NCI-H345 treated with DMSO at 0.1 percent for 48 hours (cell line): ENCODE results near the gene DNAAF8.
"Not testable (repeated sequence)": the region's sequence is repeated elsewhere in the genome, so short reads cannot be mapped to it uniquely, and the experiment has no call there.

Source experiments
- DNase-seq: peaks from one replicate; lab custom pipeline; 2025; ENCODE audit not compliant: unreplicated experiment; lab: John Stamatoyannopoulos, UW

The DNAAF8 gene

DNA sequence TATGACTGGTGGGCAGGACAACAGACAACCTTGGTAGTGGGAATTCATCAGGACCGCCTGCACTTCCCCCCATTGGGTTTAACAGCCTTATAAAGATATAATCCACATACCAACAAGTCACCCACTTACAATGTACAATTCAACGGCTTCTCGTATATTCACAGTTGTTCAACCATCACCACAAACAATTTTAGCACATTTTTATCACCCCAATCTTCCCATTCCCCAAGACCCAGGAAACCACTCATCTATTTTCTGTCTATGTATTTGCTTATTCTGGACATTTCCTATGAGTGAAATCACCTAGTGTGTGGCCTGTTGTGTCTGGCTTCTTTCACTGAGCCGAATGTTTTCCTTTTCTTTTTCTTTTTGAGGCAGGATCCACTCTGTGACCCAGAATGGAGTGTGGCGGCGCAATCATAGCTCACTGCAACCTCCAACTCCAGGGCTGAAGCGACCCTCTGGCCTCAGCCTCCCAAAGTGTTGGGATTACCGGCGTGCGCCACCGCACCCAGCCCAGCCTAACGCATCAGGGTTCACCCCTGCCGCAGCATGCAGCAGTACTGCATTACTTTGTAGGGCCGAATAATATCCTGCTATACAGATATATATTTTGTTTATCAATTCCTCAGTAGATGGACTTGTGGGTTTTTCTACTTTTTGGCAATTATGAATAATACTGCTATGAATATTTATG lies 11.1 kb upstream of the DNAAF8 start:
- no peak for DNase-seq

DNA sequence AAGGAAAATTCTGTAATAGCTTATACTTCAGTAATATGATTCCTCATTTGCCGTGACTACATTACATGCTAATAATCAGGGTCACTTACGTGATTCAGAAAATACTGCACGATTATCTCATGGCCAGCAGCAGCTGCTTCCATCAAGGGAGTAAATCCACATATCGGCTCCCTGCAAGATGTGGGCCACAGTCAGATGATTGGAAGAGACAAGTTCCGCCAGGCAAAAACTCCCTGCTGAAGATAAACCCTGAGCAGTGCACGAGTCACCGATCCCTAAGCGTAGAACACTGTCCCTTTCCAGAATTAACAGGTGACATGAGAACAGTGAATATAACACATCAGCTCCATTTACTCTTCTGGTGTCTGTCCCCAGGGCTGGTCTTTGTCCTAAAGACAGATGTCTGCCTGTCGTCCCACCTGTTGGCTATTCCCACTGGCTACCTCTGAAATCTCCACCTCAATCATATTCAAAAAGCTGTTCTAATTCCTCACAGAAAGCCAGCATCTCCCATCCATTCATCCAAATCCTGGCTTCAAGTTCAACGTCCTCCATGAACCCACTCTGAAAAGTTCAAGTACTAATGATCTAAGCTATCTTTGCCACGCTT lies 9.6 kb upstream of the DNAAF8 start:
- DNase-seq, result no peak

DNA sequence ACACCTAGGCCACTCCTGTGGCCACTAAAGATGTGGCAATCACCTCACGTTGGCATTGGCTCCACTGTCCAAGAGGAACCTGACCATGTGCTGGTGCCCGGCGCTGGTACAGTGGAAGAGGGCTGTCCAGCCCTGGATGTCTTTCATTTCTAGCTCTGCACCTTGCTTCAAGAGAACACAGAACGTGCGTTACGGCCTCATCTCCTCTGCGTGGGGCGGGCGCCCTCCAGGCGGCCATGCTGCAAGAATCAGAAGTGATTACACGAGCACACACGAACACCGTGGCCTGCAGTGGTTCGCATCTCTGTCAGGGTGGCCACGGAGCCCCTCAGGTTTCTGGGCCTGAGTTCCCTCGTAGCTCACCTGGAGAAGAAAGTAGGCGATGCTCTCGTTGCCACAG lies 7.7 kb upstream of the DNAAF8 start:
- DNase-seq, result no peak

DNA sequence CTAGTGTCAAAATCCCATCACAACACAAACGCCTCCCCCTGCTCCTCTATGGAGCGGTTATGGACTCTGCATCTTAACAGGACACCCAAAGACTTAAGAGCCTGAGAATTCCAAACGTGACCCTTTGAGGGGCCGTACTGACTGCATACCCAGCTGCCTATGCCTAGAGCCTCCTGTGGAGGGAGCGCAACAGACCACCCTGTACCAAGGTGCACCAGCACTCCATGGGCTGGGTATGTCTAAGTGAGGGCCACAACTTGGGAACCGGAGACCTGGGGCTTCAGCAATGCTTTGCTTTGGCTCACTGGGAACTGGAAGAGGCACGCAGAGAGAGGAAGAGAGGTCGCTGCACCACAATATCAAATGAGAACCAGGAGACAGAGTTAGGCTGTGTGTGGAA lies 5.7 kb upstream of the DNAAF8 start:
- DNase-seq, result no peak

DNA sequence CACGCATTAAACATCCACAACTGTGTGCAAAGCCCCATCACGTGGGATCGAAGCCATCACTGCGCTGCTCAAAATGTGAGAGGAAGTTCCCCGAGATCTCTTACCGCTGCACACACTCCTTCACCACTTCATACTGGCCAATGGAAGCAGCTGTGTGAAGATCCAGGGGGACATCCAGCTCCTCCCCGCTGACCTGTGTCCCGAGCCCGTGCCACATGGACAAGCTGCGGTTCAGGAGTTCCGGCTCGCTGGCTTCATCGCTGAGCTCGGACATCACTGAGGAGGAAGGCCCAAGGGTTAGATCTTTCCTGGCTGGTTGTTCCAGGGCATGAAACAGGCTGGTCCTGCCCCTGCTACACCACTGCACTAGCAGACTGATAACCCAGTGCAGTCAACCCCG lies 4.5 kb upstream of the DNAAF8 start:
- no peak for DNase-seq

DNA sequence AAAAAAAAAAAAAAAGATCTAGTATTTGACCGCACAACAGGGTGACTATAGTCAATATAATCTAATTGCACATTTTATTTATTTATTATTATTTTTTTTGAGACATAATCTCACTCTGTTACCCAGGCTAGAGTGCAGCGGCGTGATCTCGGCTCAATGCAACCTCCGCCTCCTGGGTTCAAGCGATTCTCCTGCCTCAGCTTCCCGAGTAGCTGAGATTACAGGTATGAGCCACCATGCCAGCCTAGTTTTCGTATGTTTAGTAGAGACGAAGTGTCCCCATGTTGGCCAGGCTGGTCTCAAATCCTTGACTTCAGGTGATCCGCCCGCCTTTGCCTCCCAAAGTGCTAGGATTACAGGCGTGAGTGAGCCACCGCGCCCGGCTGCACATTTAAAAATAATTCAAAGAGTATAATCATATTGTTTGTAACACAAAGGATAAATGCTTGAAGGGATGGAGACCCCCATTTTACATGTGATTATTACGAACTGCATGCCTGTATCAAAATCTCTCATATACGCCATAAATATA lies 1.1 kb upstream of the DNAAF8 start:
- no peak for DNase-seq

DNA sequence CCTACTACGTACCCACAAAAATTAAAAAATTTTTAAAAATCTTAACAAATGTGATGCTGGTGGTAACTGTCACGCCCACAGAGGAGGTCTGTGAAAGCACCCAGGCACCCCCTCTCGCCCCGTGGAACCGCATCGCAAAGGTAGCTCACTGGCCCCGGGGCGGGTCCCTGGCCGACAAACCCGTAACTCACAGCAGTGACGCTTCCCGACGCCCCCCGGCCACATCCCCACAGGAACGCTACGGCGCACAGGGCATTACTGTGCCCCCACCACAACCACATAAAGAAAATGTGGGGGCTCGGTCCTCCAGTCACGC lies 632 bp upstream of the DNAAF8 start:
- DNase-seq, result no peak

DNA sequence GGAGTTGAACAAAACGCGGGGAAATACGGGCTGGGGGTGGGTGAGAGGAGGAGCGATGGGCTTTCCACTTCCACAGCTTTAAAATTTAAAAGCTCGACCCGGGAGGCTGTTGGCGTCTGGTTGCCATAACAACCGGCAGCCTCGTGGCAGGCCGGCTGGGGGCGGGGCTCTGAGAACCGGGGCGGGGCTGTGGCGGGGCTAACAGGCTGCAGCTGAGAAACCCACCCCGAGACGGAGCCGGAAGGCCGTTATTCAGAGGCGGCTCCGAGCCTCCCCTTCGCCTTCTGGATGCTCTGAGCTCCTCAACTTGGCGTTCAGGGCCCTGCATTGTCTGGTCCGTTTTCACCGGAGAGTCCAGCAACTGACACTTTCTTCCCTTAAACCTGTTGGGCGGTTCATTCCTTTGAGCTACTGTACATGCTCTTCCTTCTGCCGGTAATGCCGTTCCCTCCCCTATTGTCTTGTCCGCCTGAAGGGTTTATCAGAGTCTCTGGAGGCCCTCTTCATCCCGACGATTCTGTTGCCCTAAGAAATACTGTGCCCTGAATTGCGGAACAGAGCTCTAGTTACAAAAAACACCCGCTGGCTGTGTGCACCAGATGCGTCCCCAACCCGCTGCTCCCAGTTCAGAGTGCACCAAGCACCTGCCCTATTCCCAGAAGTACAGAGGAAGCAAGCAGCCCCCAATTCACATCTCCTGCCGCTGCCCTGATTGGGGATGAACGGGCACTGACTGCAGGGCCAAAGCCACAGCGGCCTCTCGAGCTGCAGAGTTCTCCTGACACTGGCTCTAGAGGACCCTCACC lies 596 bp downstream of the DNAAF8 start:
- DNase-seq, result peak; percentile 42

DNA sequence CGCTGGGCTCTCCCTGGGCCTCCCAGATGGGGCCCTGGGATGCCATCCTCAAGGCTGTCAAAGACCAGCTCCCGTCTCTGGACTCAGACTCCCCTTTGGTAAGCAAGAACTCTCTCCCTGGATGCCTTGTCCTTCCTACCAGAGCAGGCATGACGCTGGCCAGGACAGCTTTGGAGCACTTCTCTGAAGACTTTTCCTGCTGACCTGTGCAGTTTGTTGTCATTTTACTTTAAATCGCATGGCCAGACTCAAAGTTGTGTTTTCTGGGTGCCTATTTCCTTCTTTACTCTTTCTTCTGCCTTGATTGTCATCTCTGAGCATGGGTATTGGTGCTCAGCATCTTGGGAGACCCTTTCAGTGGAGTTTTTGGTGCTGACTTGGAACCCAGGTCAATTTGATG lies 2.2 kb downstream of the DNAAF8 start:
- no peak for DNase-seq

DNA sequence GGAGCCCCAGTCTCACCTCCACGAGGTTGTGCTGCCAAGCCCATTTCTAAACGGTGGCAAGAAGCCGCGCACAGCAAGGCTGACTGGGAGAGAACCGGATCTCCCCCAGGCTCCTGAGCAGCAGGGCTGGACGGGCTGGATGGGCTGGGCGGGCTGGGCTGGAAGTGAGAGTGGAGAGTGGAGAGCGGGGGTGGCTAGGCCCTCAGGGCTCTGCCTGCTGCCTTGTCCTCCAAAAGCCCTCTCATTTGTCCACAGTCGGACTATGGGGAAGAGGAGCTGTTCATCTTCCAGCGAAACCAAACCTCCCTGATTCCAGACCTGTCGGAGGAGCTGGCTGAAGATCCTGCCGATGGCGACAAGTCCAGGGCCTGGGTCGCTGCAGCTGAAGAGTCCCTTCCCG lies 3.2 kb downstream of the DNAAF8 start:
- no peak for DNase-seq

DNA sequence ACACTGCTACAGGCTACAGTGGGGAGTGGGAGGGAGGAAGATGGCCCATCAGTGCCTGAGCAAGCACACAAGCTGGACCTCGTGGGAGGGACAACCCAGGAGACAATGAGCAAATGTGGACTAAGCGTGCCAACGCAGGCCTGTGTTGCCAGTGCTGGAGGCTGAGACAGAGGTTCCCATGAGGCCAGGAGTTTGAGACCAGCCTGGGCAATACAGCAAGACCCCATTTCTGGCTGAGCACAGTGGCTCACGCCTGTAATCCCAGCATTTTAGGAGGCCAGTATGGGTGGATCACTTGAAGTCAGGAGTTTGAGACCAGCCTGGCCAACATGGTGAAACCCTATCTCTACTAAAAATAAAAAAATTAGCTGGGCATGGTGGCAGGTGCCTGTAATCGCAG lies 4.0 kb downstream of the DNAAF8 start:
- DNase-seq, result not testable (repeated sequence)

DNA sequence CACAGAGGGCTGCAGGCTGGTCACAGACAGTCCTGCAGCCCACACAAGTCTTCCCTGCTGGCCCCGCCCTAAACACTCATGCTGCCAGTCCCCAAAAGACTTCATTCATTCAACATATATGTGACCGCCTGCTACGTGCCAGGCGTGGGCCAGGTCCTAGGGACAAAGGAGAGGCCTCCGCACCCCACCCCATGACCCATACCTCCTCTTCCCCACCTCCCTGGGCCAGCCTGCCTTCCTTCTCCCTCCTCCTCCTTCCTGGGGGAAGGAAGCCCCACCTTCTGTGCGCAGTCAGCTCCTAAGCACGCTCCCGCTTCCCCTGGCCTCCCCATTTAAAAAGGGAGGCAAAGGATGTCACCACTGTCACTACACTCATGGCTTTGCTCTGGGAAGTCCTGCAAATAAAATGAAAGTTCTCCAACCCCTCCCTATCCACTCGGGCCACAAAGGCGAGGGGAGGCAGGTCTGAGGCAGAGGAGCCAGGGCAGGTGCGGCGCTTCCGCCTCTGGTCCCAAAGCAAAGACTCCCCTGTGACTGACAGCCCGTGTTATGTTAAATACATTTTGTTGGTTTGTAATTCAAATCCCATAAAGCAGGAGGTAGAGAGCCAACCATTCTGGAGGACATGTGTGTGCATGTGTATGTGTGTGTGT lies 9.0 kb downstream of the DNAAF8 start:
- DNase-seq, result no peak

DNA sequence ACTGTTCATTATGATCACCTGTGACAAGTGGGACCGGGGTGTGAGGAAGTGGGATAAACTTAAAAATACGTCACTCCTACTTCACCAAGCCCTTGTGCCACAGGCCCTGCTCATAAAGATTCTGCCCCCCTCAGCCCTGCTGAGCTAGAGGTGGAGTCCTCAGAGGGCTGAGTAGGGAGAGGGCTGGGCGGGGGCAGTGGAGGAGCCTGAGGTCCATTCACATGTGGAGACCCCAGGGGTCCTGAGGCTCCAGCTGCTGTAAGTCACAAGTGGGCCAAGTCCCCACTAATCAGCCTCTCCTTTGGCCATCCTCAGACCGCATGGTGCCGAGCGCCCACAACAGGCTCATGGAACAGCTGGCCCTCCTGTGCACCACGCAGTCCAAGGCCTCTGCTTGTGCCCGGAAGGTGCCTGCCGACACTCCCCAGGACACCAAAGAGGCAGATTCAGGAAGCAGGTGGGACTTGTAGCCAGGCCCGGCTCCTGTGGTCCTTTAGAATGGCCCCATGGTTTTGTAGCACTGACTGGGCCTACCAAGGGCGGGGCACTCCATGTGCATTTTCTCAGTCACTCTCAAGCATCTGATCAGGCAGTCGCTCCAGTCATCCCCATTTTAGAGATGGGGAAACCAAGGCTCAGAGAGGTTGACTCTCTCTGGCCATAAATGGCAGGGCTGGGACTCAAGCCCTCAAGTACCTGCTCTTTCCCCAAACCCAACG lies 10.4 kb downstream of the DNAAF8 start:
- DNase-seq, result no peak

DNA sequence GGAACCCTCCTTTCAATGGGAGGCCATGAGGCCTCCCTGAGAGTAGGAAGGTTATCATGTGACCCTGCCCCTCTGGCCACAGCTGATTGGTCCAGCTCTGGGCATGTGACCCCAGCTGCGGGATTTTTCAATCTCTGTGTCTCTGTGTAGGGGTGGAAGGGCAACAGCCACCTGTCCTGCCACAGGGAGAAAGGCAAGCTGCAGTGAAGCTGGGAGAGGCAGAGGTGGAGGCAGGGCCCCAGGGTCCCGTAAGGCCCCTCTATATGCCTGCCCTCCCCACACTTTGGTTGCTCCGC lies 10.9 kb downstream of the DNAAF8 start:
- no peak for DNase-seq

DNA sequence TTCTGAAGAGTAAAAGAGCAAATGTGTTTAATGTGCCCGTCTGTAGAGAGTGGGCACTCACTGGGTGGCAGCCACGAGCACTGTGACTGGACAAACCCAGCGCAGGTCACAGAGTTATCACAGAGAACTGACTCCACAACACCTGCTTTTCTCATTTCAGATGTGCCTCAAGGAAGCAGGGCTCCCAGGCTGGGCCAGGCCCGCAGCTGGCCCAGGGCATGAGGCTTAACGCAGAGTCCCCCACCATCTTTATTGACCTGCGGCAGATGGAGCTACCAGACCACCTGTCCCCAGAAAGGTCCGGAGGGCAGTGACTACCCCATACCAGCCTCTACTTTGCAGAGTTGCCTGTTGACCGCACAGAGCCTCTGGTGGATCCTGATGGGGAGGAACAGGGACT lies 11.9 kb downstream of the DNAAF8 start:
- no peak for DNase-seq

DNA sequence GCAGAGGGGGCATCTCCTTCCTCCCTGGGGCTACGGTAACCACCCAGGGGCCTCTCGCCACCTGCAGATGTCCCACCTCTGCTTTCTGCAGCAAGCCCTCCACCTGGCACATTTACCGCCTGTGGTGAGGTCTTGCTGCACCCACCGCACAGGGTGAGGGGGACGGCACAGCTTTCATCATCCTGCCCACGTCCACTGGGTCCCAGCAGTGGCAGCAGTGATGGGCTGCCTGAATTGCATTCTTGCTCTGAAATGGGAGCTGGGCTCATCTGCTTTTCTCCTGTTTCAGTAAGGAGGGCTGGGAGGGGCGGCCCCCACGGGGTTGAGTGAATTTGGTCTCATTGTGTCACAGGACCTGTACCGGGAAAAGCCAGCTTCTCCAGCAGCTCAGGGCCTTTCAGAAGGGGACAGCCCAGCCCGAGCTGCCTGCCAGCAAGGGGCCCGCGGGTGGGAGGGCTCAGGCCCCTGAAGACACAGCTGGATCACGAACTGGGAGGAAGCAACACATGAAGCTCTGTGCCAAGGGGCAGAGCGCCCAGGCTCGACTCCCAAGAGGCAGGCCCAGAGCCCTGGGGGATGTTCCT lies 12.7 kb downstream of the DNAAF8 start:
- DNase-seq, result no peak

DNA sequence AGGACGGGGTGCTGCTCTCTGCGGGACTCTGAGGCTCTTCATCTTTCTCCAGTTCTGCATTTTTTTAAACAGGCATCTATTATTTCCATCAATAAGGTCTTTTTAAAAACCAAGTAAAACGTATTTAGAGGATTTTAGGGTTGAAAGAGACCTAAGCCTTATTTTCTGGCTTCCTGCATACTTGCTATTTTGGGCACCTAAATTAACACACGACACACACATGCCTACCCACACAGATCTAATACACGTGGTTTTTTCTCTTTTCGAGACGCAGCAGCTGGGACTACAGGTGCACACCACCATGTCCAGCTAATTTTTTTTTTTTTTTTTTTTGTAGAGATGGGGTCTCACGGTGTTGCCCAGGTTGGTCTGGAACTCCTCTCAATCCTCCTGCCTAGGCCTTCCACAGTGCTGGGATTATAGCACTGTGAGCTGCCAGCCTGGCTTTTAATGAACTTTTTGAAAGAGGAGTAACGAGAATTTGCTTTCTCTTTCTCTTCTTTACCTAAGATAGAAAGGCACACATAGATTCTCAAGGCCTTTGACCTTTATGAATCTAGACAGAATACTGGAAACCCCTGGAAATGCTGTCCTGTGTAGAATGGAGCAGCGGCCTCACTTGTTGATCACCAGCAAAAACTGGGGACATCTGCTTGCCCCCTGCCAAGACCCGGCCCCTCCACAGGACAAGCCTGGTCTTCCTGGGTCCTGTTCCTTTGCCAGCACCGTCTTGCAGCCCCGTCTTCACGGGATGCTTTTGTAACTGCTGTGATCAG lies 13.8 kb downstream of the DNAAF8 start:
- no peak for DNase-seq

DNA sequence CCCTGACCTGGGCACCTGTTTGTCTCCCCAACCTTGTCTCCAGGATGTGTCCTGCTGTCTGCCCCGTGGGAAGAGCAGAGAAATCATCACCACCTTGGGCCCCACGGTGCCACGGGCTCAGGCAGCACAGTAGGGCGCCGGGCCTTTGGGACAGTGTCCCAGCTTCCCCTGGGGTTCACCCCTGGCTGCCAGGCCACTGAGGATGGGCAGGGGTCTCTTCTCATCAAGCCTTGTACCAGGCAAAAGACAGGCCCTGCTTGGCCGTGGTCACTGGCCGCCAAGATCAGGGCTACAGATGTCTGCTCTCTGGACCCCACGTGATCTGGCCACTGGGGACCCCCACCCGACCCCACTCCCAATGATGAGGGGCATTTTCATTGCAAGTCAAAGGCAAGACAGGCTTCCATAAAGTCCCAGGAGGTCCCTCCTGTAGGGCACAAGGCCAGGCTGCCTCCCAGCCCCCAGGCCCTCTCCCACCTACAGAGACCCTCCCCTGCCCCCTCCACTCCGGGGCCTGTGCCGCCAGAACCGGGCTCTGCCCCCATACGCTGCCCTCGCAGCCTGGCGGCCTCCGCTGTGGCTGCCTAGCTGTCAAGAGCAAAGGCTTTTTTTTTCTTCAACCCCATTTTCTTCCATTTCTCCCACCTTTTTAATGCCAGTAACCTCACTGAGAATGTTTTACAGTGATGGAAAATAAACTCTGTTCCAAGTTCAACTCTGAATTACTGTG lies 14.5 kb downstream of the DNAAF8 start:
- no peak for DNase-seq

DNA sequence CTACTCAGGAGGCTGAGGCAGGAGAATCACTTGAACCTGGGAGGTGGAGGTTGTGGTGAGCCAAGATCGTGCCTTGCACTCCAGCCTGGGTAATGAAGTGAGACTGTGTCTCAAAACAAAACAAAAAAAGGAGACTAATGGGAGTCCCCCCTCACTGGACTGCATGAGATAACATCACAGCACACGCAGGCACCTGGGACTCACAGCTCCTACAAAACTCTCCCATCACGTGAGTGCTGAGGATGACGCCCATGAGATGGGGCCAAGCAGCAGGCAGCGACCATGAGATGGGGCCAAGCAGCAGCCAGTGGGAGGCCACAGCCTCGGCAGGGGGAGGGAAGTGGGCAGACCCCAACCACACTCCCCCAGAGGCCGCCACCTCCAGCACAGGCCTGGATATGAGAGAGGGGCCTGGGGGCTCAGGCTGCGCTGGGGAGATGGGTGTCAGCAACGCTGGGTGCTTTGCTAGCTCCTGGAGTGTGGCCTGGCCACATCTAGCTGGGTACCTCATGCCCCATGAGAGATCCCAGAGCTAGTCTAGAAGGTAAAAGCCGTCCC lies 15.4 kb downstream of the DNAAF8 start:
- DNase-seq, result no peak
